OCI-LY1 (cell line): ENCODE results near the gene INTS2.

Experiments used
- CTCF ChIP-seq: fragments of 200-600 bp; sonication (generic), shearing (Covaris generic); IDR thresholded peaks from 2 replicates; pipeline ENCODE4 v1.5.1; 2017; ENCODE audit warnings: mild to moderate bottlenecking, antibody characterized with exemption, low read length, moderate library complexity, mixed read lengths
- EZH2 ChIP-seq: fragments of 200-600 bp; sonication (generic), shearing (Covaris generic); IDR thresholded peaks from 2 replicates; pipeline ENCODE4 v1.8.0; 2017; ENCODE audit warnings: borderline replicate concordance, mixed run types, mild to moderate bottlenecking, antibody characterized with exemption, low read length, moderate library complexity, mixed read lengths

- no peak for TF ChIP-seq CTCF
- no peak for TF ChIP-seq EZH2
These were observed 41.0 kb upstream of the INTS2 start for GRCh38 chr17:61968757-61969156.
